WI38 (cell line): Measurements from ENCODE around the gene CBFB.

ENCODE experiments used
- H3K4me3 ChIP-seq: 2 replicates; pipeline ENCODE4 v1.5.1; 2011; ENCODE audit warnings: low read depth, mild to moderate bottlenecking, control low read depth, low read length
- CTCF ChIP-seq: IDR thresholded peaks from 2 replicates; pipeline ENCODE4 v1.5.1; 2012; ENCODE audit warnings: low read depth, mild to moderate bottlenecking, control low read depth, low read length

Gene CBFB

DNA sequence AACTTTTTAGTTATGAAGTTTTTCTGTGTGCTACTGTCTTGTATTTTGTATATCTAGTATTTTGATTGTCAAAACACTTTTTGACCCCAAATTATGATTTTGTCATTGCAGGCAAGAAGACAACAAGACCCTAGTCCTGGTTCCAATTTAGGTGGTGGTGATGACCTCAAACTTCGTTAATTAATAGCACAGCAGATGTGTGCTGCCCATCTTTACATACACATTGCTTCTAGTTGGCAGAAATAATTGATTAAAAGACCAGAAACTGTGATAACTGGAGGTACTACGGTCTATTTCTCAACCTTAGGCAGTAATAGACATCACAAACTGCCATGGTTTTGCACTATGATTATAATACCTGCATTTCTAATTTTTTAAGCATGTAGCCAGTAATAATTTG, 69.7 kb downstream of the CBFB start:
- no peak for TF ChIP-seq CTCF

GRCh38 chr16:67100569-67101310, 71.8 kb downstream of the CBFB start:
- no peak overlapping the region for H3K4me3 ChIP-seq
- no peak; the same call in 1 of the 2 replicates for TF ChIP-seq CTCF

More for the DNA sequence above, 69.7 kb downstream of the CBFB start:
- H3K4me3 ChIP-seq, result no peak overlapping the region

- no peak overlapping the region for H3K4me3 ChIP-seq
- TF ChIP-seq CTCF, result no peak
Observed at GRCh38 chr16:67101311-67102082, 72.5 kb downstream of the CBFB start.

- TF ChIP-seq CTCF, result no peak
- no peak overlapping the region for H3K4me3 ChIP-seq
Observed at GRCh38 chr16:67104061-67104460, 75.1 kb downstream of the CBFB start.

GRCh38 chr16:67104845-67105244, 75.9 kb downstream of the CBFB start:
- no peak overlapping the region for H3K4me3 ChIP-seq
- TF ChIP-seq CTCF, result no peak

DNA sequence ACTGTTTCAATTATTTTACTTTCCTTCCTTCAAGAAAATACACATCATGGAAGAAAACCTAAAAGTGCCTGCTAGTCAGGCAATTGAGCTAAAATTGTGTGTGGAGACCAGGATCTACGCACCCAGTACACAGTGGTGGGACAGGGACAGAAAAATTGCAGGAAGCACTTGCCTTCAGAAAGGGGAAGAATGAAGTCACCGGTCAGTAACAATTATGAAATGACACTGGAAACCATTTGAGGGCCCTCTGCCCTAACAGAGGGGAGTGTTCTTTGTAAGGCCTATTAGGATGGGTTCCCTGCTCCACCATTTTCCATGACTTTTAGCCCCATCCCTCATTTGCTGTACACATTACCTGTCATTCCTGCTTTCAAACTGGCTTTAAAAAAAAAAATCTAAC, 76.3 kb downstream of the CBFB start:
- H3K4me3 ChIP-seq, result no peak overlapping the region
- TF ChIP-seq CTCF, result no peak

DNA sequence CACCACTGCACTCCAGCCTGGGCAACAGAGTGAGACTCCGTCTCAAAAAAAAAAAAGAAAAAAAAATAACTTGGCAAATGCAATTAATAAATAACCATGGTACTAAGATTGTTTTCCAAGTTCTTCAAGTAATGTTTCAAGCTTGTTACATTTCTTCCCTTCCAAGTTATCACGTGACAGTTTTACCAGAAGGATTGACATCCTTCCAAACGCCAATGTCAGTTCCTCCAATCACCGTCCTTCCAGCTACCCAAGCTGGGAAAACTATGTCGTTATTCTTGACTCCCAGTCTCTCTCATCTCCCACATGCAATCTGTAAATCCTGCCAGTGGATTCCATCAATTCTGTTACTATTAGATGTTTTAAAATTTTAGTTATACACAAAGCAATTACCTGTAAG, 76.9 kb downstream of the CBFB start:
- no peak overlapping the region for H3K4me3 ChIP-seq
- no peak for TF ChIP-seq CTCF
